ENCODE measurements around the gene BACE1-AS.

The BACE1-AS gene

GRCh38 chr11:117287668-117288067 lies 3.5 kb upstream of the BACE1-AS start:
- DNase-seq (ENCODE audit: extremely low read depth in 1 of 2, low read depth in 1 of 2) = no peak

GRCh38 chr11:117289795-117290194 lies 1.4 kb upstream of the BACE1-AS start:
- no peak for DNase-seq (ENCODE audit: extremely low read depth in 1 of 2, low read depth in 1 of 2)

DNA sequence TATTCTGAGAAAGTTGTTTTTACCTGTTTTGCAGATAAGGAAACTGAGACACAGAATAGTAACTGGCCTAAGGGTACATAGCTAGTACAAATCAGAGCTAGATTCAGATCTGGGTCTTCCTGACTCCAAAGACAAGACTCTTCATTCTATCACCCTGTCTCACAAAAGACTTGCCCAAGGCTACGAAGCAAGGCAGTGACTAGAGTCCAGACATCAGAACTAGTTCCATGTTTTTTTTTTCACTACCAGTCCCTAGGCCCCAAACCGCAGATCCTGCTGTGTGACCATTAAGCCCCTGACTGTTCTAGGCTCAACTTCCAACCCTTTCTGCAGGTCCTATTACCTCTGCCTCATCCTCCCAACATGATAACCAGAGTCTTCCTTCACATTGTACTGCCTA lies 1.5 kb downstream of the BACE1-AS start:
- no peak for DNase-seq (ENCODE audit: extremely low read depth in 1 of 2, low read depth in 1 of 2)

GRCh38 chr11:117295438-117296137 lies 4.4 kb downstream of the BACE1-AS start:
- no peak for DNase-seq (ENCODE audit: extremely low read depth in 1 of 2, low read depth in 1 of 2)

DNA sequence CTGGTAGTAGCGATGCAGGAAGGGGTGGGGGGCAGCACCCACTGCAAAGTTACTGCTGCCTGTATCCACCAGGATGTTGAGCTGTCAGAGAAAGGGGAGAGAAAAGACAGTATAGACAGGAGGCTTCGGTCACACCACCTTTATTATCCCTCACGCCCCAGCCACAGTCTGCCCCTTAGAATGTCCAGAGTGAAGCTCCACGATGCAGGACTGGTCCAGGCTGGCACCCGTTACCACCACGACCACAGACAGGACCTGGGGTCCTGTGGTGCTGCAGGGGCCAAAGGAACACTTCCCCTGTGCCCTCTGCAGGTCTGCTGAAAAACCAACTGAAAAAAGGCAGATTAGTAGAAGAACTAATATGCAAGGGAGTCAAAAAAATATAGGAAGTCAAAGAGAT lies 5.7 kb downstream of the BACE1-AS start:
- DNase-seq (ENCODE audit: extremely low read depth in 1 of 2, low read depth in 1 of 2) = no peak

- no peak for DNase-seq (ENCODE audit: extremely low read depth in 1 of 2, low read depth in 1 of 2)
These were observed 7.0 kb downstream of the BACE1-AS start for GRCh38 chr11:117298195-117298594.

- DNase-seq (ENCODE audit: extremely low read depth in 1 of 2, low read depth in 1 of 2) = no peak
These were observed 8.5 kb downstream of the BACE1-AS start for GRCh38 chr11:117299351-117300282.

GRCh38 chr11:117300283-117300663 lies 9.1 kb downstream of the BACE1-AS start:
- no peak for DNase-seq (ENCODE audit: extremely low read depth in 1 of 2, low read depth in 1 of 2)

DNA sequence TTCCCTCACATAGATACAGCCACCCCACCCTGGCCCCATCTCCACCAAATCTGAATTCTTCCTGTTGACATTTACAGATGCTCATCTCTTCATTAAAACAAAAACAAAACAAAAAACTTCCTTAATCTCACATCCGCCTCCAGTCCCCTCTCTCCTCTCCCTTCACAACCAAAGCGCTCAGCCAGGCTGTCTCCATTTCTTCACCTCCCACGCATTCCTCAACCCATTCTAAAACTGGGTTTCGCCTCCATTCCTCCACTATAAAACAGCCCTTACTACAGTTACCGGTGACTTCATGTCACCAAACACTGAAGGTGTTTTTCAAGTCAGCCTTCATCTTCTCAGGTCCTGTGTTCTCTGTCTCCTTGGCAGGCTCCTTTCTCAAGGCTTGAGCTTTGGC lies 9.6 kb downstream of the BACE1-AS start:
- no peak for DNase-seq (ENCODE audit: extremely low read depth in 1 of 2, low read depth in 1 of 2)

DNA sequence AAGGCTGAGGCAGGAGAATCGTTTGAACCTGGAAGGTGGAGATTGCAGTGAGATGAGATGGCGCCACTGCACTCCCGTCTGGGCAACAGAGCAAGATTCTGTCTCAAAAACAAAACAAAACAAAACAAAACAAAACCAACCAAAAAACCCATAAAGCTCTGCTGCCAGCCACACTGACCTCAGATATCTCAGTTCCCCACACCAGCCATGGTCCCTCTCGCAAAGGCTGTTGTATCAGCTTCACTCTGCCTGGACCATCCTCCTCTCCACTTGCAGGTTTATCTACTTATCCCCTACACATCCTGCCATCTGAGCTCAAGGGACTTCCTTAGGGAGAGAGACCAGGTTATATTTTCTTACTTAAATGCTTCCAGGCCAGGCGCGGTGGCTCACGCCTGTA lies 11.1 kb downstream of the BACE1-AS start:
- no peak for DNase-seq (ENCODE audit: extremely low read depth in 1 of 2, low read depth in 1 of 2)

GRCh38 chr11:117303101-117303500 lies 12.0 kb downstream of the BACE1-AS start:
- no peak for DNase-seq (ENCODE audit: extremely low read depth in 1 of 2, low read depth in 1 of 2)

- DNase-seq (ENCODE audit: extremely low read depth in 1 of 2, low read depth in 1 of 2) = no peak
These were observed 12.6 kb downstream of the BACE1-AS start for GRCh38 chr11:117303646-117304315.

GRCh38 chr11:117305145-117305544 lies 14.0 kb downstream of the BACE1-AS start:
- no peak for DNase-seq (ENCODE audit: extremely low read depth in 1 of 2, low read depth in 1 of 2)

DNA sequence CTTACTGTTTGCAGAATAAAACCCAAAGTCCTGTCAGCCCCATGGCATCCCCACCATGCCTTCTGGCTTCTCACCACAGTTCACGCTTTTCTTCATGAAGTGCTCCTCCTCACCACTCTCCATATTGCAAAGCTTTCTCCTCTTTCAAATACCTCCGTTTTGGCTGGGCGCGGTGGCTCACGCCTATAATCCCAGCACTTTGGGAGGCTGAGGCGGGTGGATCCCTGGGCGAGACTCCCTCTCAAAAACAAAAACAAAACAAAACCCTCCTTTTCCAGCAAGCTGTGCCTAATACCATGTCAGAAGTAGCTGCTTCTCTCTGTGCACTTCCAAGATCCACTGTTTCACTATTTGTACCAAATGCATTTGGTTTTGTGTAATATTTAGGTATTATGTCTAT lies 18.2 kb downstream of the BACE1-AS start:
- DNase-seq (ENCODE audit: extremely low read depth in 1 of 2, low read depth in 1 of 2) = no peak

DNA sequence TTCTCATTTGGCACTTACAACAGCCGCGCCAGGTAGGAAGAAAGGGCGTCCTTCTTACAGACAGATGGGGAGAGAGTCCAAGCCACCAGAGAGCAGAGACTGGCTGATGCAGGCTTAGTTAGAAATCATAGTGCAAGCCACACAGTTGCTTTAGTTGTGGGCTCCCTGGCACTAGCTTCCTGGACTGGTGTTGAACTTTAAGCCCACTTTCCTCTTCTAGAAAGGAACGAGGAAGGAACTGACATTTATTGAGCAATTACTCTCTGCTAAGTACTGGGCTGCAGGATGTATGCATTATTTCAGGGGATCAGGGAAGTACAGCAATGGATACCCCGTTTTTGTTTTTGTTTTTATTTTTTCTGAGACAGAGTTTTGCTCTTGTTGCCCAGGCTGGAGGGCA lies 21.9 kb downstream of the BACE1-AS start:
- no peak for DNase-seq (ENCODE audit: extremely low read depth in 1 of 2, low read depth in 1 of 2)

- no peak for DNase-seq (ENCODE audit: extremely low read depth in 1 of 2, low read depth in 1 of 2)
These were observed 23.0 kb downstream of the BACE1-AS start for GRCh38 chr11:117313828-117314768.

DNA sequence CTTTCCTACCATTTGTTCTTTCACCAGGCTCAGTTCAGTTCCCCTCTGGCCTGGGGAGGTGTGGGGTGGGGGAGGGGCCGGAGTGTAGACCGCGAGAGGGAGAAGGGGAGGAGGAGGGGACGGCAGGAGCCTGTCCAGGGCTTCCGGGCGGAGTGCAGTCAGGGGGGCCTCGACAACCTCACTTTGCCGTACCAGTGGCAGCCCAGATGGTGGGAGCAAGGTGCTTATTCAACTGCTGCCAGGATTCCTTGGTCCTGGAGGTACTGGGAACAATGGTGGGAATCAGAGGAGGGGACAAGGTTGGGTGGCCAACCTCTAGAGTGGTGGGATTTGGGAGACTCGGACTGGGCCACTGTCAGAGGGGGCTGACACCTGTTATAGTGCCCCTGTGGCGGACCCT lies 23.7 kb downstream of the BACE1-AS start:
- DNase-seq (ENCODE audit: extremely low read depth in 1 of 2, low read depth in 1 of 2) = no peak

GRCh38 chr11:117315285-117316196 lies 24.4 kb downstream of the BACE1-AS start:
- DNase-seq (ENCODE audit: extremely low read depth in 1 of 2, low read depth in 1 of 2) = no peak

DNA sequence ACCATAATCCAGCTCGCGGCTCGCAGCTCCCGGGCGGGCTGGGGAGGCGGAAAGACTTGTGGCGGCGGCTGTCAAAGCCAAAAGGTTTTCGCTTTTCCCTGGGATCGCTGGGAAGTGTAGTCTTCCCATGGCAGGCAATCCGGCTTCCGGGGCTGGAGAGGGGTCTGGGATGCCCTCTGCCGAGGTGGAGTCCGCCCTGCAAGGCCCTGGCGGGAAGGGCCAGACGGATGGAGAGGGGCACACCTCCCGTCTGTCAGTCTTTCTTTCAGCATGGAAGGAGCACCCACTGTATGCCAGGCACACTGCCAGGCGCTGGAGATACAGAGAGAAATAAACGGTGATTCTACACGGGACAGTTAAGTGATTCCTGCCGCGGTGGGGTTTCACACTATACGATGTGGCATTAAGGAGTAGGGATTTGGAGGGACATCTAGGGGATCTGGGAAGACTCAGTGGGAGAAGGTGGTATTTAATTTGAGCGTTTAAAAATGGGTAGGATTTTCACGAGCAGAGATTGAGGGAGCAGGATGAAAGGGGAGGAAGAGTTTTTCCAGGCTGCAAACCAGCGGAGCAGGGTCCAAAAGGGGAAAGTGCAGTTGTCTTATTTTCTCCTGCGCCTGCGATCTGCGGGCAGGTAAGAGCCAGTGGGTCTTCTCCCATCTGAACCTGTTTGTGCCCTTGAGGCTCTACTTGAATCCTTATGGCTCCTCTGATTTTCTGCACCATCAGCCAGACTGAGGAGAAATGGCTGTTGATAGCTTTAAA lies 25.2 kb downstream of the BACE1-AS start, which contains the start of gene BACE1:
Gene BACE1 (minus strand): TSS at position 60 of the 765 bp plus-strand sequence. CDS start 461 bp downstream, outside the sequence.
- DNase-seq (ENCODE audit: extremely low read depth in 1 of 2, low read depth in 1 of 2) = no peak

All from activated CD8-positive, alpha-beta memory T cell treated with anti-CD3 and anti-CD28 coated beads for 1 hour (primary cell).